Caco-2 (cell line): Measurements from ENCODE around the gene SOCS1. TPM values are rescaled to one million over a fixed set of nuclear protein-coding genes. Genes with fewer than 3 reads are reported as not detected.

Source experiments
- BruUV-seq: library from RNA; stranded (reverse); fragments of 400-500 nt; replicated peaks from 2 replicates; lab custom pipeline; 2021; lab: Mats Ljungman, UMichigan
- CTCF ChIA-PET: fragments of 300-600 bp; sonication (Branson Sonifier 250); formaldehyde crosslinking; loops from one replicate; lab custom pipeline; 2022; ENCODE audit warnings: antibody characterized with exemption; lab: Charles Lee
- POLR2A ChIA-PET: fragments of 300-600 bp; sonication (Branson Sonifier 250); formaldehyde crosslinking; loops from one replicate; lab custom pipeline; 2022; ENCODE audit warnings: antibody characterized with exemption; lab: Charles Lee
- DNase-seq, 2 experiments: peaks; one replicate each; pipeline versions ENCODE4 v3.0.0 to v3.0.0-alpha.2; 2020 to 2022
- H3K27me3 ChIP-seq: replicated peaks from 2 replicates; pipeline ENCODE4 v1.6.0; 2011; ENCODE audit warnings: low read length; ENCODE audit not compliant: control insufficient read depth, insufficient read depth
- H3K36me3 ChIP-seq: 2 replicates; pipeline ENCODE4 v1.5.1; 2011; ENCODE audit warnings: low read length; ENCODE audit not compliant: control insufficient read depth, insufficient read depth
- H3K4me1 ChIP-seq: fragments of 250-450 bp; sonication (Bioruptor Pico); 2 replicates; pipeline ENCODE4 v1.5.1; 2020; ENCODE audit warnings: mild to moderate bottlenecking
- H3K4me3 ChIP-seq: 2 replicates; pipeline ENCODE4 v1.5.1; 2011; ENCODE audit warnings: low read depth, mild to moderate bottlenecking, control low read depth, low read length
- H3K9me3 ChIP-seq: fragments of 250-450 bp; sonication (Bioruptor Pico); 2 replicates; pipeline ENCODE4 v1.5.1; 2020; ENCODE audit warnings: mild to moderate bottlenecking, moderate library complexity
- H3K27ac Mint-ChIP-seq: one replicate; pipeline ENCODE4 v1.8.0; 2022; ENCODE audit warnings: mixed read lengths; ENCODE audit not compliant: unreplicated experiment
- H3K27me3 Mint-ChIP-seq: one replicate; pipeline ENCODE4 v1.8.0; 2022; ENCODE audit warnings: mixed read lengths; ENCODE audit not compliant: insufficient read depth, unreplicated experiment
- H3K36me3 Mint-ChIP-seq: one replicate; pipeline ENCODE4 v1.8.0; 2022; ENCODE audit warnings: mild to moderate bottlenecking, mixed read lengths; ENCODE audit not compliant: insufficient read depth, unreplicated experiment
- H3K4me1 Mint-ChIP-seq: one replicate; pipeline ENCODE4 v1.8.0; 2022; ENCODE audit warnings: low read depth, mixed read lengths; ENCODE audit not compliant: unreplicated experiment
- H3K4me3 Mint-ChIP-seq: one replicate; pipeline ENCODE4 v1.8.0; 2022; ENCODE audit warnings: mild to moderate bottlenecking, moderate library complexity, mixed read lengths; ENCODE audit not compliant: unreplicated experiment
- H3K9me3 Mint-ChIP-seq: one replicate; pipeline ENCODE4 v1.8.0; 2022; ENCODE audit warnings: mixed read lengths; ENCODE audit not compliant: unreplicated experiment
- intact Hi-C: fragments of 100-400 bp; cut with micrococcal nuclease; formaldehyde crosslinking; loops from one replicate; pipeline ENCODE4 v1.10.0; 2022; ENCODE audit not compliant: unreplicated experiment
- total RNA-seq: library from RNA; stranded (reverse); gene quantifications from 2 replicates; pipeline ENCODE4 v1.2.3, GENCODE V29; 2022
- TF ChIP-seq, protein P1 (sequence below), 2 experiments: fragments of 200-600 bp in 1 of 2; IDR thresholded peaks; 1 replicate in 1 of 2; 2 replicates in 1 of 2; pipeline versions ENCODE4 v1.5.1 to v1.8.0; 2011 to 2022; ENCODE audit warnings: antibody characterized with exemption in 1 of 2, control low read depth in 1 of 2, inconsistent platforms in 1 of 2, low read depth in 1 of 2, low read length in 1 of 2, mild to moderate bottlenecking in 1 of 2, moderate library complexity in 1 of 2; ENCODE audit not compliant: insufficient read depth in 1 of 2, severe bottlenecking in 1 of 2, unreplicated experiment in 1 of 2

Gene SOCS1
- total RNA-seq, 1 experiment from 2014 or later: 13.2 TPM

- Histone ChIP-seq H3K9me3 (no peaks in the 10 kb centered on the region), H3K36me3 (no peaks in the 10 kb centered on the region), H3K27me3 (no peaks in the 10 kb centered on the region), H3K4me3 (no peak overlapping the region), H3K4me1 (no peaks in the 10 kb centered on the region)
- Mint-ChIP-seq H3K4me3 (no peak overlapping the region), H3K4me1 (no peaks in the 10 kb centered on the region), H3K36me3 (no peaks in the 10 kb centered on the region), H3K9me3 (no peaks in the 10 kb centered on the region), H3K27me3 (no peaks in the 10 kb centered on the region), H3K27ac (no peak overlapping the region)
- intact Hi-C loops: no loop called here
- ChIA-PET CTCF (no interaction called here), POLR2A (no interaction called here)
- TF ChIP-seq, protein P1, sequence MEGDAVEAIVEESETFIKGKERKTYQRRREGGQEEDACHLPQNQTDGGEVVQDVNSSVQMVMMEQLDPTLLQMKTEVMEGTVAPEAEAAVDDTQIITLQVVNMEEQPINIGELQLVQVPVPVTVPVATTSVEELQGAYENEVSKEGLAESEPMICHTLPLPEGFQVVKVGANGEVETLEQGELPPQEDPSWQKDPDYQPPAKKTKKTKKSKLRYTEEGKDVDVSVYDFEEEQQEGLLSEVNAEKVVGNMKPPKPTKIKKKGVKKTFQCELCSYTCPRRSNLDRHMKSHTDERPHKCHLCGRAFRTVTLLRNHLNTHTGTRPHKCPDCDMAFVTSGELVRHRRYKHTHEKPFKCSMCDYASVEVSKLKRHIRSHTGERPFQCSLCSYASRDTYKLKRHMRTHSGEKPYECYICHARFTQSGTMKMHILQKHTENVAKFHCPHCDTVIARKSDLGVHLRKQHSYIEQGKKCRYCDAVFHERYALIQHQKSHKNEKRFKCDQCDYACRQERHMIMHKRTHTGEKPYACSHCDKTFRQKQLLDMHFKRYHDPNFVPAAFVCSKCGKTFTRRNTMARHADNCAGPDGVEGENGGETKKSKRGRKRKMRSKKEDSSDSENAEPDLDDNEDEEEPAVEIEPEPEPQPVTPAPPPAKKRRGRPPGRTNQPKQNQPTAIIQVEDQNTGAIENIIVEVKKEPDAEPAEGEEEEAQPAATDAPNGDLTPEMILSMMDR (IDR thresholded peaks at IDR 0.05; ENCODE audit: insufficient read depth in 1 of 2, low read depth in 1 of 2, low read length in 1 of 2, severe bottlenecking in 1 of 2, unreplicated experiment in 1 of 2): no peak
- no TSS peak for BruUV-seq
- DNase-seq: no peak
These were observed 47.0 kb upstream of the SOCS1 start for GRCh38 chr16:11302977-11303376.

- Mint-ChIP-seq H3K36me3 (no peaks in the 10 kb centered on the region), H3K4me1 (no peaks in the 10 kb centered on the region), H3K27ac (no peak overlapping the region), H3K9me3 (no peaks in the 10 kb centered on the region), H3K27me3 (no peaks in the 10 kb centered on the region), H3K4me3 (no peak overlapping the region)
- H3K36me3 ChIP-seq: no peaks in the 10 kb centered on the region
- H3K9me3 ChIP-seq: no peaks in the 10 kb centered on the region
- TF ChIP-seq, protein P1 (IDR thresholded peaks at IDR 0.05; ENCODE audit: insufficient read depth in 1 of 2, low read depth in 1 of 2, low read length in 1 of 2, severe bottlenecking in 1 of 2, unreplicated experiment in 1 of 2): no peak
- intact Hi-C loops: no loop called here
- CTCF ChIA-PET: no interaction called here
- POLR2A ChIA-PET: interaction anchor here (0.5 kb wide), 1 partner anchor 531 kb away, joined by 9 read pairs; no protein-coding TSS in a partner anchor
- DNase-seq: no peak
- H3K27me3 ChIP-seq: no peaks in the 10 kb centered on the region
- no TSS peak for BruUV-seq
- H3K4me3 ChIP-seq: no peak overlapping the region
- peaks cover 7% of the 10 kb centered on the region for H3K4me1 ChIP-seq
These were observed 45.9 kb upstream of the SOCS1 start for GRCh38 chr16:11301645-11302501.

- CTCF ChIA-PET: no interaction called here
- no peaks in the 10 kb centered on the region for H3K27me3 Mint-ChIP-seq
- intact Hi-C loops: no loop called here
These were observed 44.5 kb upstream of the SOCS1 start for GRCh38 chr16:11300560-11300892.

More at GRCh38 chr16:11300560-11300892, 44.5 kb upstream of the SOCS1 start:
- Mint-ChIP-seq H3K27ac (no peak overlapping the region), H3K36me3 (no peaks in the 10 kb centered on the region), H3K9me3 (no peaks in the 10 kb centered on the region), H3K4me3 (no peak overlapping the region), H3K4me1 (no peaks in the 10 kb centered on the region)
- Histone ChIP-seq H3K4me1 (peaks cover 13% of the 10 kb centered on the region), H3K4me3 (no peak overlapping the region), H3K27me3 (no peaks in the 10 kb centered on the region), H3K36me3 (no peaks in the 10 kb centered on the region), H3K9me3 (no peaks in the 10 kb centered on the region)
- DNase-seq: no peak
- no TSS peak for BruUV-seq
- POLR2A ChIA-PET: no interaction called here
- TF ChIP-seq, protein P1 (IDR thresholded peaks at IDR 0.05; ENCODE audit: insufficient read depth in 1 of 2, low read depth in 1 of 2, low read length in 1 of 2, severe bottlenecking in 1 of 2, unreplicated experiment in 1 of 2): no peak
